CD4-positive, alpha-beta T cell treated with Interleukin-2 at 100 ng/mL for 4 hours (primary cell): ENCODE measurements around the gene SPAG17.

Experiments
- DNase-seq: peaks from one replicate; pipeline ENCODE4 v3.0.0-alpha.2; 2020; ENCODE audit warnings: low spot score

SPAG17 gene

GRCh38 chr1:118185084-118185832 lies at the start of gene SPAG17:
SPAG17 (minus strand) TSS chr1:118185228; CDS start chr1:118185157, 71 bp downstream.
- DNase-seq = no peak

- no peak for DNase-seq
Measured at GRCh38 chr1:118225471-118225870, 40.4 kb upstream of the SPAG17 start.

- no peak for DNase-seq
Measured at GRCh38 chr1:118223426-118223825, 38.4 kb upstream of the SPAG17 start.

- no peak for DNase-seq
Measured at GRCh38 chr1:118219438-118219837, 34.4 kb upstream of the SPAG17 start.

GRCh38 chr1:118217141-118217838 lies 32.3 kb upstream of the SPAG17 start:
- no peak for DNase-seq

GRCh38 chr1:118214866-118215265 lies 29.8 kb upstream of the SPAG17 start:
- DNase-seq = no peak

- no peak for DNase-seq
Measured at GRCh38 chr1:118210723-118211110, 25.7 kb upstream of the SPAG17 start.

GRCh38 chr1:118210051-118210722 lies 25.2 kb upstream of the SPAG17 start:
- DNase-seq = no peak

GRCh38 chr1:118209648-118210047 lies 24.6 kb upstream of the SPAG17 start:
- DNase-seq = no peak

- no peak for DNase-seq
Measured at GRCh38 chr1:118206966-118207365, 21.9 kb upstream of the SPAG17 start.

- no peak for DNase-seq
Measured at GRCh38 chr1:118204648-118205047, 19.6 kb upstream of the SPAG17 start.

- no peak for DNase-seq
Measured at GRCh38 chr1:118204105-118204504, 19.1 kb upstream of the SPAG17 start.

GRCh38 chr1:118202076-118202608 lies 17.1 kb upstream of the SPAG17 start:
- DNase-seq = no peak

- DNase-seq = no peak
Measured at GRCh38 chr1:118201524-118201923, 16.5 kb upstream of the SPAG17 start.

- DNase-seq = no peak
Measured at GRCh38 chr1:118200836-118201235, 15.8 kb upstream of the SPAG17 start.

GRCh38 chr1:118190561-118190960 lies 5.5 kb upstream of the SPAG17 start:
- DNase-seq = no peak

GRCh38 chr1:118189564-118189963 lies 4.5 kb upstream of the SPAG17 start:
- DNase-seq = no peak

GRCh38 chr1:118188411-118188810 lies 3.4 kb upstream of the SPAG17 start:
- no peak for DNase-seq

- no peak for DNase-seq
Measured at GRCh38 chr1:118186026-118186425, 998 bp upstream of the SPAG17 start.

- DNase-seq = no peak
Measured at GRCh38 chr1:118184739-118185083, 317 bp downstream of the SPAG17 start.

GRCh38 chr1:118183586-118183985 lies 1.4 kb downstream of the SPAG17 start:
- DNase-seq = no peak

GRCh38 chr1:118177998-118178397 lies 7.0 kb downstream of the SPAG17 start:
- no peak for DNase-seq

GRCh38 chr1:118169016-118169415 lies 16.0 kb downstream of the SPAG17 start:
- DNase-seq = no peak
